Stimulated activated naive CD8-positive, alpha-beta T cell treated with anti-CD3 and anti-CD28 coated beads, Interleukin-15, Interleukin-2, amounts not matched to agents 100 ng/mL and 50 ng/mL, for 24 hours (primary cell): ENCODE data around the gene CENPS.
A peak's percentile ranks its signal among the peaks of the same experiment; 100 is the strongest.

Source experiments
- H3K27ac Mint-ChIP-seq: one replicate; pipeline ENCODE4 v1.8.0; 2021; ENCODE audit warnings: mild to moderate bottlenecking, mixed read lengths
- H3K27me3 Mint-ChIP-seq: one replicate; pipeline ENCODE4 v1.8.0; 2021; ENCODE audit warnings: mixed read lengths
- H3K36me3 Mint-ChIP-seq: one replicate; pipeline ENCODE4 v1.8.0; 2021; ENCODE audit warnings: low read depth, mixed read lengths
- H3K4me1 Mint-ChIP-seq: one replicate; pipeline ENCODE4 v1.8.0; 2021; ENCODE audit warnings: low read depth, mixed read lengths
- H3K4me3 Mint-ChIP-seq: one replicate; pipeline ENCODE4 v1.8.0; 2021; ENCODE audit warnings: mild to moderate bottlenecking, mixed read lengths
- H3K9me3 Mint-ChIP-seq: one replicate; pipeline ENCODE4 v1.8.0; 2021; ENCODE audit warnings: mixed read lengths

The CENPS gene

GRCh38 chr1:10430216-10431069 is at the start of gene CENPS:
CENPS (plus strand) TSS chr1:10430433; CDS start chr1:10430518, 85 bp downstream.
- no peaks in the 10 kb centered on the region for H3K27me3 Mint-ChIP-seq
- H3K36me3 Mint-ChIP-seq = peaks cover 7% of the 10 kb centered on the region
- peak within 1 kb of the TSS; percentile 90 for H3K4me3 Mint-ChIP-seq
- H3K4me1 Mint-ChIP-seq = peaks cover 18% of the 10 kb centered on the region
- H3K9me3 Mint-ChIP-seq = no peaks in the 10 kb centered on the region
- H3K27ac Mint-ChIP-seq = peak within 1 kb of the TSS; percentile 92

GRCh38 chr1:10380594-10381275 is 49.5 kb upstream of the CENPS start:
- peak overlapping the region; percentile 22 for H3K27ac Mint-ChIP-seq
- H3K36me3 Mint-ChIP-seq = no peaks in the 10 kb centered on the region
- H3K4me3 Mint-ChIP-seq = no peak overlapping the region
- H3K9me3 Mint-ChIP-seq = no peaks in the 10 kb centered on the region
- no peaks in the 10 kb centered on the region for H3K4me1 Mint-ChIP-seq
- H3K27me3 Mint-ChIP-seq = no peaks in the 10 kb centered on the region

GRCh38 chr1:10383630-10384029 is 46.6 kb upstream of the CENPS start:
- Mint-ChIP-seq H3K27me3 (no peaks in the 10 kb centered on the region), H3K27ac (no peak overlapping the region), H3K36me3 (no peaks in the 10 kb centered on the region), H3K4me3 (no peak overlapping the region), H3K4me1 (peaks cover 7% of the 10 kb centered on the region), H3K9me3 (no peaks in the 10 kb centered on the region)

GRCh38 chr1:10384219-10384618 is 46.0 kb upstream of the CENPS start:
- Mint-ChIP-seq H3K9me3 (no peaks in the 10 kb centered on the region), H3K36me3 (no peaks in the 10 kb centered on the region), H3K27me3 (no peaks in the 10 kb centered on the region), H3K27ac (no peak overlapping the region), H3K4me1 (peaks cover 7% of the 10 kb centered on the region), H3K4me3 (no peak overlapping the region)

GRCh38 chr1:10386761-10387676 is 43.2 kb upstream of the CENPS start:
- no peak overlapping the region for H3K4me3 Mint-ChIP-seq
- H3K9me3 Mint-ChIP-seq = no peaks in the 10 kb centered on the region
- H3K27me3 Mint-ChIP-seq = no peaks in the 10 kb centered on the region
- H3K27ac Mint-ChIP-seq = no peak overlapping the region
- peaks cover 7% of the 10 kb centered on the region for H3K4me1 Mint-ChIP-seq
- no peaks in the 10 kb centered on the region for H3K36me3 Mint-ChIP-seq

- no peaks in the 10 kb centered on the region for H3K36me3 Mint-ChIP-seq
- no peaks in the 10 kb centered on the region for H3K27me3 Mint-ChIP-seq
- no peak overlapping the region for H3K4me3 Mint-ChIP-seq
- peaks cover 7% of the 10 kb centered on the region for H3K4me1 Mint-ChIP-seq
- H3K9me3 Mint-ChIP-seq = no peaks in the 10 kb centered on the region
- no peak overlapping the region for H3K27ac Mint-ChIP-seq
Measured at GRCh38 chr1:10387677-10388386, 42.4 kb upstream of the CENPS start.

- no peaks in the 10 kb centered on the region for H3K9me3 Mint-ChIP-seq
- peaks cover 7% of the 10 kb centered on the region for H3K4me1 Mint-ChIP-seq
- no peaks in the 10 kb centered on the region for H3K36me3 Mint-ChIP-seq
- H3K27ac Mint-ChIP-seq = no peak overlapping the region
- H3K4me3 Mint-ChIP-seq = no peak overlapping the region
- H3K27me3 Mint-ChIP-seq = no peaks in the 10 kb centered on the region
Measured at GRCh38 chr1:10388387-10388715, 41.9 kb upstream of the CENPS start.

- Mint-ChIP-seq H3K27ac (no peak overlapping the region), H3K4me3 (no peak overlapping the region), H3K9me3 (no peaks in the 10 kb centered on the region), H3K27me3 (no peaks in the 10 kb centered on the region), H3K36me3 (no peaks in the 10 kb centered on the region), H3K4me1 (peaks cover 7% of the 10 kb centered on the region)
Measured at GRCh38 chr1:10389271-10389973, 40.8 kb upstream of the CENPS start.

- no peak overlapping the region for H3K4me3 Mint-ChIP-seq
- H3K27ac Mint-ChIP-seq = no peak overlapping the region
- no peaks in the 10 kb centered on the region for H3K9me3 Mint-ChIP-seq
- H3K36me3 Mint-ChIP-seq = peaks cover 12% of the 10 kb centered on the region
- H3K4me1 Mint-ChIP-seq = peaks cover 22% of the 10 kb centered on the region
- H3K27me3 Mint-ChIP-seq = no peaks in the 10 kb centered on the region
Measured at GRCh38 chr1:10396870-10397269, 33.4 kb upstream of the CENPS start.

- H3K4me1 Mint-ChIP-seq = peaks cover 27% of the 10 kb centered on the region
- peak overlapping the region; percentile 77 for H3K27ac Mint-ChIP-seq
- H3K36me3 Mint-ChIP-seq = peaks cover 18% of the 10 kb centered on the region
- no peaks in the 10 kb centered on the region for H3K27me3 Mint-ChIP-seq
- H3K9me3 Mint-ChIP-seq = no peaks in the 10 kb centered on the region
- H3K4me3 Mint-ChIP-seq = peak overlapping the region; percentile 90
Measured at GRCh38 chr1:10398278-10398733, 31.9 kb upstream of the CENPS start.

- Mint-ChIP-seq H3K27me3 (no peaks in the 10 kb centered on the region), H3K9me3 (no peaks in the 10 kb centered on the region), H3K27ac (peak within 1 kb of the TSS; percentile 89), H3K4me1 (peaks cover 31% of the 10 kb centered on the region), H3K36me3 (peaks cover 24% of the 10 kb centered on the region), H3K4me3 (peak within 1 kb of the TSS; percentile 90)
Measured at GRCh38 chr1:10398734-10399443, 31.3 kb upstream of the CENPS start, which contains the start of gene PGD. PGD (plus strand) TSS chr1:10399064; CDS start chr1:10399118, 54 bp downstream.

GRCh38 chr1:10399444-10399941 is 30.7 kb upstream of the CENPS start:
- no peaks in the 10 kb centered on the region for H3K27me3 Mint-ChIP-seq
- peaks cover 31% of the 10 kb centered on the region for H3K4me1 Mint-ChIP-seq
- H3K9me3 Mint-ChIP-seq = no peaks in the 10 kb centered on the region
- peak overlapping the region; percentile 89 for H3K27ac Mint-ChIP-seq
- H3K4me3 Mint-ChIP-seq = peak overlapping the region; percentile 90
- H3K36me3 Mint-ChIP-seq = peaks cover 30% of the 10 kb centered on the region

GRCh38 chr1:10400013-10400412 is 30.2 kb upstream of the CENPS start:
- Mint-ChIP-seq H3K27ac (peak overlapping the region; percentile 89), H3K36me3 (peaks cover 35% of the 10 kb centered on the region), H3K27me3 (no peaks in the 10 kb centered on the region)

More at GRCh38 chr1:10400013-10400412, 30.2 kb upstream of the CENPS start:
- peak overlapping the region; percentile 90 for H3K4me3 Mint-ChIP-seq
- peaks cover 31% of the 10 kb centered on the region for H3K4me1 Mint-ChIP-seq
- no peaks in the 10 kb centered on the region for H3K9me3 Mint-ChIP-seq
